HuH-7 (cell line): ENCODE data around the gene TSPEAR.
"Not testable (repeated sequence)": the region's sequence is repeated elsewhere in the genome, so short reads cannot be mapped to it uniquely, and the experiment has no call there.

ENCODE experiments used
- DNase-seq: peaks from one replicate; pipeline ENCODE4 v3.0.0; 2011; ENCODE audit warnings: low spot score

The TSPEAR gene

GRCh38 chr21:44603109-44603875 lies 108.1 kb downstream of the TSPEAR start:
- no peak for DNase-seq

DNA sequence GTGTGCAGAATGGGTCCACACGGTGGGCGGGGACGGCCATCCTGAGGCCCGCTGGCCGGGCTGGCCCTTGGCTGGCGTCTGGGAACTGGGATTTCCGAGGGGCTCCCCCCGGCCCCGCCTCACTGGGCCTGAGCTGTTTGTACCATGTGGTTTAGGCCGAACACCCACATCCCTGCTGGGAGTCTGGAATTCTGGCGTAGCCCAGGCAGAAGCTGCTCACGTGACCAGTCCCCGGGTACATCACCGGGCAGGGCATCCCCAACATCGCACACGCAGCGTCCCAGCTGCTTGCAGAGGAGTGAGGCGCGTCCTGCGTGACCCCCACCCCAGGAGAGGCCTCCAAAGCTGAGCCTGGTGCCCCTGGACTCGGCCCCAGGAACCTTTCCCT lies 108.9 kb downstream of the TSPEAR start:
- no peak for DNase-seq

GRCh38 chr21:44601596-44602462 lies 109.5 kb downstream of the TSPEAR start:
- DNase-seq: no peak

- DNase-seq: not testable (repeated sequence)
These were observed 110.3 kb downstream of the TSPEAR start for GRCh38 chr21:44601091-44601490.

GRCh38 chr21:44600118-44600978 lies 111.0 kb downstream of the TSPEAR start, which contains the start of gene KRTAP10-7:
TSS of gene KRTAP10-7 (plus strand) at chr21:44600597. CDS start at chr21:44600622, 25 bp downstream.
- DNase-seq: not testable (repeated sequence)

- DNase-seq: no peak
These were observed 111.9 kb downstream of the TSPEAR start for GRCh38 chr21:44599264-44600029.

DNA sequence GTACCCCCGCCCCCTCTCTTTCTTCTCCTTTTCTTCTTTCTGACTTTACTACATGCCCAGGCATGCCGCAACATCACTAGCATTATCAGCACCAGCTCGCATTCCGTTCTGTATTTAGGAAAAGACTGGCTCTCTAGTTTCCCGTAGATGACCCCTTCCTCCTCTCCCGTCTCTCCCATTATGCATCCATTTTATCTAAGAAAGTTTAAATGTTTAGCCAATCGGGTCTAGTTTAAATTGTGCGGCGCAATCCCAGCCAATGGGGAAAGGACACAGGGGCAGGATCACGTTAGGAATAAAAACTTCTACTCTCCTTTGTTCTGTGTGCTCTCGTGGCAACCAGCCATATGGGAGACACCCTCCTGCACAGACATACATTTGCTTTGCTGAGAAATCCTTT lies 113.3 kb downstream of the TSPEAR start:
- no peak for DNase-seq

GRCh38 chr21:44596068-44596725 lies 115.2 kb downstream of the TSPEAR start:
- DNase-seq: no peak

GRCh38 chr21:44595524-44595923 lies 115.8 kb downstream of the TSPEAR start:
- DNase-seq: no peak

DNA sequence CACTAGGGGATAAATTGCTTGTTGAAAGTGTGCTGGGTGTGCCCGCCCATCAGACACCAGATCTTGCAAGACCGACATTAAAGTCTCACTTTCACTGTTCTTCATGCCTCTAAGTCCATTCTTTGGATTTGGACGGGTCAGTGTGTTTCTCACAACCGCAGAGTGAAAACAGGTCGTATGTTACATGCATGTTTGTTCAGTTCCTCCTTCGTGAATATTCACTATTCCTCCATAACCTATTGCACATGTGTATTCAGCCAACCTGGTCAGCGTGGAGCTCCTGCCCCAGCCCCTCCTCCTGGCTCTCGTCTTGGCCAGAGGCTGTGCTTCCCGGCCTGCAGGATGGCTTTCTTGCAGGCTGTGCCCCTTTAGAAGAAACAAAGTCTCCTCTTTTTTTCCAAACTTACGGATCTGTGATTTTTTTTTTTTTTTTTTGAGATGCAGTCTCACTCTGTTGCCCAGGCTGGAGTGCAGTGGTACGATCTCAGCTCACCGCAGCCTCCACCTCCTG lies 116.9 kb downstream of the TSPEAR start:
- no peak for DNase-seq

DNA sequence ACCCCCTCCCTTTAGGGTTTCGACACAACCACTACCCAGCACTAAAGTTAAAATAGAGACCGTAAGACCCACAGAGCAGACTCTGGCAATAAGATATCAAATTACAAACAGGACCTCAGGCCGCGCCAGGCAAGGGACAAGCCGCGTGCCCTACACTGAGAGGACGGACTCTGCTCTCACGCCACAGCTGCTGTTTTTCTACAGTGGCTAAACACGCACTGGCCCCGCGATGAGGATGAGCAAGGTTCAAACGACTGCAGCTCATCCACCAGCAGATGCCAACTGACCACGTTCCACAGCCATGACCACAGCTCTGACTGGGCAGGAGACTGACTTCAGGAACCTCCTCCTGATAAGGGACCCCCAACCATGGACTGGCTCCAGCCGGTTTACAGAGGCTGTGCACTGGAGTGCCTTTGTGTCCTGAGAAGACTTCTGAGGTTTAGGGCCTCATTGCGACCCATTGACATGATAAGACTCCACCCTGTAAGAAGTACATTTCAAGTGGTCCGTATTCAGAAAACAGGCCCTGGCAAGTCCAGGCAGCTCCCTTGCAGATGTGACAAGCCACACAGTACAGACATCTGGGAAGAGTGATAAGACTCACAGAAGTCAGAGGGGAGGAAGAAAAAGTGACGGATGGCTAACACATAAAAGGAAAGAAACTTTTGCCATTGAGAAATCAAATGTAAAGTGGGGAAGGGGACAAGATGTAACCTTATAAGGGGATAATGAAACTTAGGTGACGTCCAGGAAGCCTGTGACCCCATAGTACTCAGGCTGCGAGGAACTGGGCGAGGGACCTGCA lies 117.6 kb downstream of the TSPEAR start:
- DNase-seq: peak; percentile 35

- DNase-seq: no peak
These were observed 118.7 kb downstream of the TSPEAR start, which contains the start of gene KRTAP10-6 for GRCh38 chr21:44592446-44593311. TSS of gene KRTAP10-6 (minus strand) at chr21:44592505. CDS start at chr21:44592484, 21 bp downstream.

DNA sequence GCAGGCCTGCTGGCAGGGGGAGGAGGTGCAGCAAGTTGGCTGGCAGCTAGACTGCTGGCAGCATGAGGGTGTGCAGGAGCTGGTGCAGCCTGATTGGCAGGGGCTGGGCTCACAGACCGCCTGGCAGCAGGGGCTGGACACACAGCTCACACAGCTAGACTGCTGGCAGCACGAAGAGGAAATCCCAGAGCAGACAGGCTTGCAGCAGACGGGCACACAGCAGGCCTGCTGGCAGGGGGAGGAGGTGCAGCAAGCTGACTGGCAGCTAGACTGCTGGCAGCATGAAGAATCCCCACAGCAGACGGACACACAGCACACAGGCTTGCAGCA lies 119.6 kb downstream of the TSPEAR start:
- DNase-seq: not testable (repeated sequence)

DNA sequence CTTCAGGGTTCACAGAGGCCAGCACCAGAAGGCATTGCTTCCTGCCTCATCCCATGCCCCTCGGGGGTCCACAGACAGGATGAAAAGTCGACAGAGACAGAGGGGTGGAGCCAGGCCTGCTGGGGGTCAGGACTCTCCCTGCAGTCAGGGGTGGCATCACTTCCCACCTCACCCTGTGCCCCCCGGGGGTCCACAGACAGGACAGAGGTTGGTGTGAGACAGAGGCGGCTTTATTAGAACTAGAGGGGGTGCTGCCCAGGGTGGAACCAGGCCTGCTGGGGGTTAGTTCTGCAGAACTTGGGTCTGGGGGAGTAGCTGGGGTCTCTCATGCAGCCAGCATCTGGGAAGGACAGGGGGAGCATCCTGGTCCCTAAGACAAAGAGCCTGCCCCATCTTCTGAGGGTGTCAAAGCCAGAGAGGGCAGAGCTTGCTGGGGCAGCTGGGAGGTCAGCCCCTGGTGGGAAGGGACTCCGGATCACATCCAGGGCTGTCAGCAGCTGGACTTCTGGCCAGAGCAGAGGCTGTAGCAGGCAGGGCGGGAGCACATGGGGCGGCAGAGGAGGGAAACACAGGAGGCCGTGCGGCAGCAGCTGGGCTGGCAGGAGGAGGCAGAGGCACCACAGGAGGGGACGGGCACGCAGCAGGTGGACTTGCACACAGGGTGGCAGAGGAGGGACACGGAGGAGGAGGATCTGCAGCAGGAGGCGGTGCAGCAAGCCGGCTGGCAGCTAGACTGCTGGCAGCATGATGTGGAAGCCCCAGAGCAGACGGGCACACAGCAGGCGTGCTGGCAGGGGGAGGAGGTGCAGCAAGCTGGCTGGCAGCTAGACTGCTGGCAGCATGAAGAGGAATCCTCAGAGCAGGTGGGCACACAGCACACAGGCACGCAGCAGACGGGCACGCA lies 120.2 kb downstream of the TSPEAR start:
- DNase-seq: not testable (repeated sequence)

DNA sequence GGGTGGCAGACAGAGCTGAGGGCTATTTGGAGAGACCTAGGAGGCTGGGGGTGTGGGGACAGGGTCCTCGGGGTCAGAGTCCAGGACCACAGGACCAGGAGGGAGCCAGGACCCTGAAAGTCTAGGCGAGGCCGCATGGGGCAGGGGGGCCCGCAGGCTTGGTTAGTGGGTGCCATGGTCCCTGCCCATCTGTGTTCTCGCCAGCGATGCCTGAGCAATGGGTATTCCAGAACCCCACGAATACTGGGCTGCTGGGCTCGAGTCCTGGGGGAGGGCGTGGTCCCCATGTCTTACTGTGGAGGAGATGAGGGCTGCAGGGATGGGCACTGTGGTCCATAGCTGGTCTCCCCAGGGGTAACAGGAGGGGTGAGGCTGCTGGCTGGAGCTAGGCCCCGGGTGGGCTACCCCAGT lies 121.1 kb downstream of the TSPEAR start:
- DNase-seq: no peak

DNA sequence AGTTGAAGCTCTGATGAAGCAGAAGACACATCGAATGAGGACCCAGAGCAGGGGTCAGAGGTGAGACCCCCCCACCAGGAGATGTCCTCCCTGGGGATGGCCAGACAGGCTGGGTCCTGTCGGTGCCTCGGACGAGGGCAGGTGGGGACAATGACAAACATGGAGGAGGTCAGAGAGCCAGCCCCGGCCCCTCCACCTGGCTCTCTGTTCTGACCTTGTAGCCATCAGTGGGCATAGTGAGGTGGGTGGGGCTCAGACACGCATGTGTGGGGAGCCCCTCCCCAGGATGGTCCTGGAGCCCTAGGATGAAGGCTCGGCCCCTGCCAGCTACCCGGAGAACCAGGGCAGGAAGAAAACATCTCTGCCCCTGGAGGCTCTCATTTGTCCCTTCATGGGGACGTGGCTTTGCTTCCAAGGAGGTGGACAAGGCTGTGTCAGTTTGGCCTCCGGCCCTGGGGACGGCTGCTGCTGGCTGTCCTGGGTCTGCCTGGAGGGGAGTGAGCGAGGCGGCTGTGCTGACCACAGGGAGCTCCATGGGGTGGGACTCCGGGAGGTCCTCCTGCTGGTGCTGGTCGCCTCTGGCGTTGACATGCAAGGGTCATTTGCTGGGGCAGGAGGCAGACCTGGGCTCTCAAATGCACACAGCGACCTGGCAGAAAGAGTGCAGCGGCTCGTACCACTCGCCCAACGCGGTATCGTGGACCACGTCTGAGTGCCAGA lies 121.6 kb downstream of the TSPEAR start:
- DNase-seq: no peak

DNA sequence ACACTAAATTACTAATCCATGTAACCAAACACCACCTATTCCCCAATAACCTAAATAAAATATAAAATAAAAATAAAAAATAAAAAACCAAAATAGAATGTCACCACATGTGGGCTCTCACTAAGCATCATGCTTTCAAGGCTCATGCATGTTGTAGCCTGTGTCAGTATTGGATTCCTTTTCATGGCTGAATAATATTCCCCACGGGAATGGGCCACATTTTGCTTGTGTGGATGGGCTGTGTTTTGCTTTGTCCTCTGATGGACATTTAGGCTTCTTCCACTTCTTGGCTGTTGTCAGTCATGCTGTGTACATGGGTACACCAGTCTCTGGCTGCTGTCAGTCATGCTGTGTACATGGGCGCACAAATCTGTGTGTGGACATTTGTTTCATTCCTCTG lies 122.3 kb downstream of the TSPEAR start:
- DNase-seq: no peak
